Stimulated activated CD4-positive, alpha-beta T cell treated with anti-CD3 and anti-CD28 coated beads, Interleukin-12 subunit alpha, Interleukin-12 subunit beta, amount 100 ng/mL, for 4 hours (primary cell): ENCODE data around the gene ITPKB.
"Not testable (repeated sequence)": the region's sequence is repeated elsewhere in the genome, so short reads cannot be mapped to it uniquely, and the experiment has no call there.

Experiments
- DNase-seq: peaks from one replicate; pipeline ENCODE4 v3.0.0-alpha.2; 2020

Gene ITPKB

GRCh38 chr1:226754793-226755533, 15.9 kb upstream of the ITPKB start:
- no peak for DNase-seq

DNA sequence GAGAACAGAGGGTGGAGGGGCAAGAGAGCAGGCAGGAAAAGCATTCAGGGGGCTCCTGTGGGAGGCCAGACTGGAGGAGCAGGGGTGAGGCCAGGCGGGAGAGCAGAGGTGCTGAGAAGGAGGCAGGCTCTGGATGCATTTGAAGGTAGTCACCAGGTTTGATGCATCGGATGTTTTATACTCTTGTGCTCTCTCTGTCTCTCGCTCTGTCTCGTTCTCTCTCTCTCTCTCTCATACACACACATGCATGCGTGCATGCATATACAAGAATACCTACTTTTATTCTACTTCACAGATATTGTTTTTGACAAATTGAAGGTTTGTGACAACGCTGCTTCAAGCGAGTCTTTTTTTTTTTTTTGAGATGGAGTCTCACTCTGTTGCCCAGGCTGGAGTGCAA, 15.0 kb upstream of the ITPKB start:
- DNase-seq, result no peak

DNA sequence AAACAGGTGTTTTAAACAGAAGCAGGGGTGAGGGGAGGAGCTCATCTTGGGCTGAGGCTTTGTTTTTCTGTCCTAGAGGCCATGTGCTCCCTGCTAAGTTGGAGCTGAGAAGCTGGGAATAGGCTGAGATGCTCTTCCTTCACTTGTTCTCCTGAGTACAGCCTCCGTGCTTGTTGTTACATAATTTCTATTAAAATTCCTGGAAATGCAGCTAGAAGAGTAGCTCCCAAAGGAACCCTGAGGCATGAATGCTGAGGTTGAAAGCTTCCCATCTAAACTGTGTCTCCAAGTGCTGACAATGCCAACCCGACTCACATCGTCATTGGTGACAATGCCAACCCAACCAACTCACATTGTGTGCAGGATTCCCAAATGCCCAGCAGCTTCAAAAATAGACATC, 12.6 kb upstream of the ITPKB start:
- no peak for DNase-seq

DNA sequence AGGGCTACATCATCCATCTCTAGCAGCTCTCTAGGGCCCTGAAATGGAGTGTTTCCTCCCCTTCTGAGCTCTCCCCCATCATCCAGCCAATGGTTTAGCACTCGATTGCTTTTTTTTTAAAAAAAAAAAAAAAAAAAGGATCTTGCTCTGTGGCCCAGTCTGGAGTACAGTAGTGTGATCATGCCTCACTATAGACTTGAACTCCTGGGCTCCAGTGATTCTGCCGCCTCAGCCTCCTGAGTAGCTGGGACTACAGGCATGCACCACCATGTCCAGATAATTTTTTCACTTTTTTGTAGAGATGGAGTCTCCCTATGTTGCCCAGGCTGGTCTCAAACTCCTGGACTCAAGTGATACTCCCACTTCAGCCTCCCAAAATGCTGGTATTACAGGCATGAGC, 12.1 kb upstream of the ITPKB start:
- no peak for DNase-seq

GRCh38 chr1:226749467-226749866, 10.4 kb upstream of the ITPKB start:
- DNase-seq, result no peak

DNA sequence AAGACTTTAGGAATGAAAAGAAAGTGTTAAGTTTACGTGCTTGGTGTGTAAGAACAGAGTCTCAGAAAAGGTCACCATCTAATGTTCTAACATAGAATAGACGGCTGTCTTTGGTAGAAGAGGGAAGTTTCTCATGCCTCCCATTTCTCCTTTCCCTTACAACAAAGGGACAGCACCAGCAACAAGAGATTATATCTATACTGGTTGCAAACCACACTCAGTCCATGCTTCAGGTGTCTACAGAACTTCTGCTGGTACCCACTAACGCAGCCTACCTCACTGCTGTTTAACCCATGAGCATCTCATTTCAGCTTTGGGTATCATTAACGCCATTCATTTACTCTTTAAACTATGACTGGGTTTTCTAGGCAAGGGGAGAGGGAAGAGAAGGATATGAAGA, 9.2 kb upstream of the ITPKB start:
- no peak for DNase-seq

GRCh38 chr1:226747519-226748263, 8.6 kb upstream of the ITPKB start:
- not testable (repeated sequence) for DNase-seq

- no peak for DNase-seq
Observed at GRCh38 chr1:226743259-226743658, 4.2 kb upstream of the ITPKB start.

DNA sequence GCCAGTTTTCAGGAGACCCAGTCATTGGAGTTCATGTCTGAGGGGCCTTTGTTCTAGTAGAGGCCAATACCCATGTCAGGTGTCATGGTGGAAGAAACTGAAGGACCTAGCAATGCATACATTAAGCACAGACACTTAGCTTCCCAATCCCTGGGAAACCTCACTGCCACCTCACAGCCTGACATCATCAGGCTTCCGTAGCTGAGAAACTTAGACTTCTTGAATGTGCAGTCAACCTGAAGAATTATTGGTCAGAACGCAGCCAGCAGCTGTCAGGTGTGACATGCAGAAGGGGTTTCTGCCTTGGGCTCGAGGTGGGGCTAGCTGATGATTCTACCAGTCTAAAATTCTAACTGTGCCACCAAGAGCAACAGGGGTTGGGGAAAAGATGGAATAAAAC, 1.9 kb upstream of the ITPKB start:
- no peak for DNase-seq

DNA sequence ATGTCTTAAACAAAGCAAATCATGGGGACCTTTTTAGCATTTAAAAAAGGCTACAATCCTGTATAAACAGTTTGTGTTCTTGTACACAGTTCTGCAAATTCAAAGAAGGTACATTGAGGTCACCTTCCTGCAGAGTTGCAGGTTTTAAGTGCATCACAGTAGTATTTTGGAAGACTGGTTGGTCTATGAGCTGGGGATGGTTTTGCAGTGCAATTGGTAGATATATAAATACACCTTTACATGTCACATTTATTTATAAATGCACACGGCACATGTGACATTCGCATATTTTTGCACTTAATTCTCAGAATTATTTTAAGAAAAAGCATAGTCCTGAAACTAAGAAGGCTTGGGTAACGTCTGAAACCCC, 599 bp upstream of the ITPKB start:
- no peak for DNase-seq

- DNase-seq, result peak; percentile 44
Observed at GRCh38 chr1:226738421-226738994, 574 bp downstream of the ITPKB start.

DNA sequence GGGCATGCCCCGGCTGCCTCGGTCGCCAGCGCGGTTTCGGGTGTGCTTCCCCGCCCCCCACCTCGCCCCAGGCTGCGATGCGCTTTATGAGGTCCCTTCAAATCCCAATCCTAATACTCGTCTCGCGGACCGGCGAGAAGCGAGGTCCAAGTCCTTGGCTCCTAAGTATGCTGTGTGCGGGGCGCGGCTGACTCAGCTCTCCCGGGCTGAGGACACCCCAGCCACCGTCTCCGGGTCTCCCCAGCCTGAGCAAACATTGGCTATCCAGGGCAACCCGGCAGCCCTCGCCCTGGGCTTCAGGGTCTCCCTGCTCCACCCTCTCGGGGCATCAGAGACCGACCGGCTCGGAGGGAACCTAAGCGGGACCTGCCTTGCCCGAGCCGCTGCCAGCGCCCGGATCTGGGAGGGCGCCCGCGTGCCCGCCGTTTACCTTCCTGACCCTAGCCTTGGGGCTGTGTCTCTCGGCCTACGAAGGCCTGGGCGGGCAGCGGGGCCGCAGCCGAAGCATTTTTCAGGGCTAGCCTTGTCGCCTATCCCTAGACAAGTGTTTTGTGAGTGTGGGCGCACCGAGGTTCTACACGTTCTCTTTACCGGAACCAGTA, 1.2 kb downstream of the ITPKB start:
- peak; percentile 50 for DNase-seq

GRCh38 chr1:226736908-226737818, 1.9 kb downstream of the ITPKB start:
- peak; percentile 53 for DNase-seq

DNA sequence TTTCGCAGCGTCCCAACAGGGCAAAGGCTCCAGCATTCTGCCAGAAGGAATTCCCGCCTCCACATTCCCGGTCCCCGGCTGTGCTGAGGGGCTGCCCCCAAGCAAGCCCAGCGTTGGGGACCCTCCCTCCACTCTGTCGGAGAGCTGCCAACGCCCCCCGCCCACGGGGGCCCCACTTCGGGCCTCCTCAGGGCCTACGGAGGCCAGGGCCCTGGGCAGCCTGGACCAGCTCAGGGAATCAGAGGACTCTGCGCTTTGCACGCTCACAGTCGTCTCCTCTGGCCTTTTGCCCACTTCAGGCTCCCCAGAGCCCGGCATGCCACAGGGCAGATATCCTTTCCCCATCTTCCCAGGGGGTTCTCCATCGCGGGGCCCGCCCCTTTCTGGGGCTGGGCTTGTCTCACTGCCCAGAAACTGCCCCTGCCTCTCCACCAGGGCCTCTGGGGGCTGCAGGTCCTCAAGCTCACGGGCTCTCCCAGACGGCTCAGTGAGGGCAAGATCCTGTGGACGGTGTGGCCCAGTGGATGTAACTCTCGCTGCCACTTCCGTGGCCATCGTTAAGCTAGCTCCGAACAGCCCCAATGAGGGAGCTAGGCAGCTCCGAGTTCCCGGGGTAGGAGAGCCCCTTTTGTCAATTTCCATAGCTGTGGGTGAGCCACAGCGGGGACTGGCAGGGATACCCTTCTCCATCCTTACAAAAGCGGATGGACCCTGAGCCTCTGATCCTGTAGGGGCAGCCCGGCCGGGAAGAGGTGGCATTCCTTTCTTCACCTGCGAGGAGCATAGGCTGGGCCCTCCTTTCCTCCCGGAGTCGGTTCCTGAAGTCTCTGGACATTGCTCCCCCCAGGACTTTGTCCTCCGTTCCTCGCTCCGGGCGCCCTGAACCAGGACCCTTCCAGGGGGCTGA, 2.8 kb downstream of the ITPKB start:
- no peak for DNase-seq

DNA sequence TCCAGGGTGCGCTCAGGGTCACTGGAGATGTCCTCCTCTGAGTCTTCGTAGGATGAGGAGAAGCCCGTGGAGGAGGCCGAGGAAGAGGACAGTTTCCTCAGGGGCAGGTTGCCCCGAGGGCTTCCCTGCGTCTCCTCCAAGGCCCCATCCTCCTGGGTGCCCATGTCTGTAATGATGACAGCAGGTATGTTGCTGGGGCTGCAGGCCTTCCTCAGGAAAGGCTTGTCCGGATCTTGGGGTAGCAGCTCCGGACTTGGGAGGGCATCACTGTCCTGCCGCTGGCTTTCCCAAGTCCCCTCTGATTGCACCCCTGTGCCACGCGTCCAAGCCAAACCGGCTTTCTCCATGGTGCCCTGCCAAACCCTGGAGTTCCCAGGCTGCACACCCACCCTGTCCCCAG, 3.5 kb downstream of the ITPKB start:
- DNase-seq, result no peak

GRCh38 chr1:226734611-226735153, 4.4 kb downstream of the ITPKB start:
- DNase-seq, result no peak

- no peak for DNase-seq
Observed at GRCh38 chr1:226733876-226734275, 5.2 kb downstream of the ITPKB start.

GRCh38 chr1:226733304-226733703, 5.8 kb downstream of the ITPKB start:
- no peak for DNase-seq

GRCh38 chr1:226732856-226733291, 6.2 kb downstream of the ITPKB start:
- no peak for DNase-seq

DNA sequence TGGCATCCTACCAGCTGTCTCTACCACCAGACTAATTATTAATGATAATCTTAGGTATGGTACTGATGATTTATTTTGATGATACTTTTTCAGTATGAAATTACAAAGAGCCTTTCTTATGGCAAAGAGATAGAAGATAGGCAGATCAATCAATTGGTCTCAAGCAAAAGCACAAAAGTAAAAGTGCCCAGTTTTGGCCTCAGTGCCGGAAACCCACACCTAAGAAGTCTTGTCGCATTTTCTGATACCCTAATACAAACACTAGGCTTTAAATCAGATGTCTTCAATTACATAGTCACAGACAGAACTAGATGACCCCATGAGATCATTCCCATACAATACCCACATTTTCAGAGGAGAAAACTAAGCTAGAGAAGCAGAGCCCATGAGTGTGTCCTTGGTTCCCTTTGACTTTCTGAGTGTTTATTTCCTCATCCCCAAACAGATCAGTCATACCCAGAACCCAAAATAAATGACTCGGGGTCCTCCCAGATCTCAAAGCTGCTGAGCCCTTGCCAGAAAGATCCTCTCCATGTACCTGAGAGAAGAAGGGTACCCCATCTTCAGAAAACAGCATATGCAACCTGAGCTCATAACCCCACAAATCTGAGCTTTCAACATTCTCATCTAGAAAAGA, 7.7 kb downstream of the ITPKB start:
- DNase-seq, result no peak

- DNase-seq, result no peak
Observed at GRCh38 chr1:226730836-226731235, 8.2 kb downstream of the ITPKB start.
